Endothelial cell of umbilical vein (primary cell): ENCODE measurements around the gene LRRC7.

Experiments used
- CTCF ChIP-seq, 2 donors: IDR thresholded peaks; 1 replicate in 1 of 2; 2 replicates in 1 of 2; pipeline ENCODE4 v1.5.1; 2011; ENCODE audit warnings: low read length in 2 of 2, mild to moderate bottlenecking in 2 of 2, moderate library complexity in 2 of 2, control low read depth in 1 of 2, inconsistent platforms in 1 of 2, low read depth in 1 of 2; ENCODE audit not compliant: insufficient read depth in 1 of 2; ENCODE audit errors: extremely low read depth in 1 of 2
- EZH2 ChIP-seq: IDR thresholded peaks from 2 replicates; pipeline ENCODE4 v1.6.1; 2012; ENCODE audit warnings: borderline replicate concordance, low read depth, mild to moderate bottlenecking, moderate library complexity, low read length, inconsistent platforms; ENCODE audit not compliant: severe bottlenecking
- FOS ChIP-seq: IDR thresholded peaks from 2 replicates; pipeline ENCODE4 v1.6.1; 2011; ENCODE audit warnings: mild to moderate bottlenecking, low read length, moderate library complexity, borderline replicate concordance; ENCODE audit not compliant: insufficient read depth
- GATA2 ChIP-seq: IDR thresholded peaks from 2 replicates; pipeline ENCODE4 v1.7.0; 2011; ENCODE audit warnings: low read depth, mild to moderate bottlenecking, moderate library complexity, mixed read lengths, low read length; ENCODE audit not compliant: insufficient read length, insufficient read depth
- JUN ChIP-seq: IDR thresholded peaks from 2 replicates; pipeline ENCODE4 v1.6.1; 2011; ENCODE audit warnings: borderline replicate concordance, low read depth; ENCODE audit not compliant: insufficient read length, insufficient read depth
- MAX ChIP-seq: IDR thresholded peaks from 2 replicates; pipeline ENCODE4 v1.6.1; 2011; ENCODE audit not compliant: insufficient read depth, insufficient read length
- MYC ChIP-seq: IDR thresholded peaks from one replicate; pipeline ENCODE4 v1.6.1; 2011; ENCODE audit warnings: mild to moderate bottlenecking, low read depth, low read length
- POLR2A ChIP-seq: IDR thresholded peaks from 2 replicates; pipeline ENCODE4 v1.6.1; 2012; ENCODE audit warnings: low read depth, mild to moderate bottlenecking, control low read depth, low read length
- POLR2AphosphoS5 ChIP-seq: IDR thresholded peaks from 2 replicates; pipeline ENCODE4 v1.6.1; 2012; ENCODE audit warnings: low read depth, mild to moderate bottlenecking, control low read depth, low read length, moderate library complexity; ENCODE audit not compliant: insufficient read depth

- no peak for TF ChIP-seq CTCF (IDR thresholded peaks at IDR 0.05; ENCODE audit: extremely low read depth in 1 of 2, insufficient read depth in 1 of 2, low read depth in 1 of 2, low read length in 2 of 2)
- TF ChIP-seq EZH2 = no peak
- TF ChIP-seq POLR2A = no peak
- TF ChIP-seq POLR2AphosphoS5 = no peak
- no peak for TF ChIP-seq JUN
- TF ChIP-seq GATA2 = no peak
- no peak for TF ChIP-seq MYC
- TF ChIP-seq MAX = no peak
- TF ChIP-seq FOS = no peak
Measured at GRCh38 chr1:69661686-69662085, 94.0 kb downstream of the LRRC7 start.
